HG03196 (cell line): Measurements from ENCODE around the gene NAA50.

Source experiments
- ATAC-seq: cut with Tn5 transposase; IDR thresholded peaks from one replicate; pipeline ENCODE4 v1.9.1; 2021; ENCODE audit not compliant: unreplicated experiment

The NAA50 gene

GRCh38 chr3:113690482-113690881 lies 55.6 kb downstream of the NAA50 start:
- ATAC-seq, result no peak

GRCh38 chr3:113685956-113686721 lies 59.9 kb downstream of the NAA50 start:
- ATAC-seq, result no peak

DNA sequence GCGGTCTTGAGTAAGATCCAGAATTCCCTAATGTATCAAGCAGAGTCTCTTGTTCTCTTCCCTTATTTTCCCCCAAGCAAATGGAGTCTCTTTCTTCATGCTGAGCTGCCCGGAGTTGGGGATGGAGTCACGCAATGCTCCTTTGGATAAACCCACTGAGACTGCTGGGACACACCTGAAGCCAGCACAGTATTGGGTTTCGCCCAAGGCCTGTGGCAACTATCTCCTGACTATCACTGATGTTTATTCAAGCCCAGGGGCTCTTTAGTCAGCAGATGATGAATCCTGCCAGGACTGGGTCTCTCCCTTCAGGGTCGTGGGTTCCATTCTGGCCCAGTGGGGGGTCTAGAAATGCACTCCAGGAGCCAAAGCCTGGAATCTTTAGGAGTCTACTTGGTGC lies 60.9 kb downstream of the NAA50 start:
- no peak for ATAC-seq

- no peak for ATAC-seq
Measured at GRCh38 chr3:113684271-113684819, 61.7 kb downstream of the NAA50 start.

DNA sequence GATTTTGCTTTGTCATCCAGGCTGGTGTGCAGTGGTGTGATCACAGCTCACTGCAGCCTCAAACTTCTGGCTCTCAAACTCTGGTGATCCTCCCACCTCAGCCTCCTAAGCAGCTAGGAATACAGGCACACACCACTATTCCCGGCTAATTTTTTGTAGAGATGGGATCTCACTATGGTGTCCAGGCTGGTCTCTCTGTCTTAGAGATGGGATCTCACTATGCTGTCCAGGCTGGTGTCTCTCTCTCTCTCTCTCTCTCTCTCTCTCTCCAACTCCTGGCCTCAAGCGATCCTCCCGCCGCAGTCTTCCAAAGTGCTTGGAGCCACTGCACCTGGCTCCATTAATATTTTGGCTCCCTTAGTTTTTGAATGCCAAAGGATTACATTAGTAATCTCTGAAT lies 67.3 kb downstream of the NAA50 start:
- no peak for ATAC-seq

- no peak for ATAC-seq
Measured at GRCh38 chr3:113677737-113678136, 68.3 kb downstream of the NAA50 start.

- no peak for ATAC-seq
Measured at GRCh38 chr3:113676261-113676660, 69.8 kb downstream of the NAA50 start.

GRCh38 chr3:113673593-113673992 lies 72.5 kb downstream of the NAA50 start:
- ATAC-seq, result no peak

GRCh38 chr3:113668015-113668414 lies 78.0 kb downstream of the NAA50 start:
- no peak for ATAC-seq
